GM18907 (cell line): ENCODE results near the gene HTRA2.

Source experiments
- ATAC-seq: cut with Tn5 transposase; IDR thresholded peaks from one replicate; pipeline ENCODE4 v1.9.1; 2021; ENCODE audit warnings: mild to moderate bottlenecking, moderate library complexity; ENCODE audit not compliant: unreplicated experiment

HTRA2 gene

DNA sequence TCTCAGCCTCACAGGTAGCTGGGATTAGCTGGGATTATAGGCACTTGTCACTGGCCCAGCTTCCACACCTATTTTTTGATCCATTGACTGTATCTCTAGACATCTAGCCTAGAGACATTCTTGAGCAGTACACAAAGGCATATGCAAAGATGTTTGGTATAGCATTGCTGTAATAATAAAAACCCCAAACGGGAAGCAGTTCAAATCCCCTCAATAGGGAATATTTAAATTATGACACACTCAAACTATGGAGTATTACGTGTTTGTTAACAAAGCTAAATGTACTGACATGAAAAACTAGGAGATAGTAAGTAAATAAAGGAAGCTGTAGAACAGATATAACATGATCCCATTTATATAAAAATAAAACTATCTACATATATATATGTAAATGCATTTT, 52.5 kb downstream of the HTRA2 start:
- ATAC-seq: no peak
